HEK293T (cell line): ENCODE measurements around the gene TBC1D17.

ENCODE experiments used
- ARNT ChIP-seq: fragments of 450-650 bp; IDR thresholded peaks from 2 replicates; pipeline ENCODE4 v1.6.1; 2017; ENCODE audit warnings: mild to moderate bottlenecking
- ELF4 ChIP-seq: fragments of 450-650 bp; IDR thresholded peaks from 2 replicates; pipeline ENCODE4 v1.6.1; 2017; ENCODE audit warnings: antibody characterized with exemption
- SP1 ChIP-seq: fragments of 450-650 bp; IDR thresholded peaks from 2 replicates; pipeline ENCODE4 v1.6.1; 2017

DNA sequence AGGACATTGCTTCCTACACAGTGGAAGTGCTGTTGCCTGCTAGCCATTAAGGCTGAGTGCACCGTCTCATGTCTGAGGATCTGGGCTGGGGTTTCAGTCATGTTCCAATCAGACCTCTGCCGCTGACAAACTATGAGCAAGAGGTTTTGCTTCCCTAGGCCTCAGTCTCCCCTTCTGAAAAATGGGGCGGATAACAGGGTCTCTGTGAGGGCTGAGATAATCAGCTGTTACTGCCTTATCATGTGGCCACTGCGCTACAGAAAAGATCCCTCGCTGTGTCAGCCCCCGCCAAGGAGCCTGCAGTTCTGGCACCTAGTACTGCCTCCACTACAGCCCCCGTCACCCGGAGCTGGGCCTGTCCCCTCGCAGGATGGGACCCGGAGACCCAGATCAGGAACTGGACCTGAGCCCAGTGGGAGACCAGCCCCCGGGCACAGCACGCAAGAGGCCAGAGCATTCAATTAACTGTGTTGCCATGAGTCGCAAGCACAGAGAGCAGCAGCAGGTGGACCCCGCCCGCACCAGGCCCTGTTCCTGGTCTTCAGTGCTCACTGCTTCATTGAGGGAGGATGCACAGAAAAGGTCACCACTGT is 7.1 kb upstream of the TBC1D17 start:
- no peak for TF ChIP-seq ARNT
- TF ChIP-seq ELF4 = no peak
- no peak for TF ChIP-seq SP1
